HCT116 (cell line): ENCODE results near the gene TSPAN3. TPM values are rescaled to one million over a fixed set of nuclear protein-coding genes. Genes with fewer than 3 reads are reported as not detected.

ENCODE experiments used
- ATAC-seq: fragments of 200-7000 bp; cut with Tn5 transposase; 2 replicates; pipeline ENCODE4 v1.9.1; 2020; ENCODE audit warnings: mild to moderate bottlenecking, moderate library complexity
- BruUV-seq: library from RNA; stranded (reverse); fragments of 400-500 nt; replicated peaks from 2 replicates; lab custom pipeline; 2021; lab: Mats Ljungman, UMichigan
- CTCF ChIA-PET: fragments of 300-600 bp; sonication (Branson Sonifier 250); formaldehyde crosslinking; loops from one replicate; lab custom pipeline; 2021; ENCODE audit warnings: antibody characterized with exemption; lab: Charles Lee
- POLR2A ChIA-PET: fragments of 300-600, 350-600 bp; sonication (Branson Sonifier 250); formaldehyde crosslinking; loops from one replicate; lab custom pipeline; 2021; ENCODE audit warnings: antibody characterized with exemption; lab: Charles Lee
- RAD21 ChIA-PET, 2 experiments: fragments of 300-600 bp; sonication (Branson Sonifier 250); formaldehyde crosslinking; loops; one replicate each; lab custom pipeline; 2023; ENCODE audit warnings: low total read pairs in 2 of 2; ENCODE audit not compliant: uncharacterized antibody in 2 of 2, unreplicated experiment in 2 of 2, low non-redundant PET in 1 of 2; lab: Charles Lee
- DNase-seq: peaks from one replicate; pipeline ENCODE4 v3.0.0-alpha.2; 2010; ENCODE audit warnings: low read depth, low spot score
- H2AFZ ChIP-seq: fragments of 200-600 bp; shearing (Covaris generic), sonication (generic); 2 replicates; pipeline ENCODE4 v1.6.1; 2017; ENCODE audit warnings: low read depth, mixed run types, mixed read lengths, antibody characterized with exemption, low read length; ENCODE audit not compliant: poor library complexity, severe bottlenecking
- H3K27ac ChIP-seq: 2 replicates; pipeline ENCODE4 v1.5.1; 2012; ENCODE audit warnings: low read depth, low read length
- H3K27me3 ChIP-seq: fragments of 200-600 bp; sonication (generic); 2 replicates; pipeline ENCODE4 v1.6.1; 2016; ENCODE audit warnings: mixed run types, low read length, mixed read lengths; ENCODE audit not compliant: insufficient read depth
- H3K36me3 ChIP-seq, 2 experiments: fragments of 200-500 bp in 1 of 2; fragments of 200-600 bp in 1 of 2; sonication (Bioruptor generic) in 1 of 2; sonication (generic) in 1 of 2; 2 replicates each; pipeline versions ENCODE4 v1.5.1 to v1.6.1; 2014 to 2016; ENCODE audit warnings: low read length in 2 of 2, inconsistent platforms in 1 of 2, mixed read lengths in 1 of 2, mixed run types in 1 of 2; ENCODE audit not compliant: insufficient read depth in 2 of 2, control insufficient read depth in 1 of 2
- H3K4me1 ChIP-seq, 2 experiments: fragments of 200-600 bp in 1 of 2; sonication (generic) in 1 of 2; 2 replicates each; pipeline versions ENCODE4 v1.5.1 to v1.6.1; 2012 to 2017; ENCODE audit warnings: low read length in 2 of 2, inconsistent platforms in 1 of 2, mild to moderate bottlenecking in 1 of 2, mixed read lengths in 1 of 2, mixed run types in 1 of 2, moderate library complexity in 1 of 2; ENCODE audit not compliant: insufficient read depth in 2 of 2, control insufficient read depth in 1 of 2
- H3K4me2 ChIP-seq: fragments of 200-600 bp; sonication (generic); 2 replicates; pipeline ENCODE4 v1.6.1; 2017; ENCODE audit warnings: mixed run types, low read length, mixed read lengths
- H3K4me3 ChIP-seq, 2 experiments: fragments of 200-600 bp in 1 of 2; sonication (generic) in 1 of 2; replicated peaks in 1 of 2; 2 replicates each; pipeline ENCODE4 v1.5.1; 2011 to 2016; ENCODE audit warnings: low read length in 2 of 2, control low read depth in 1 of 2, low read depth in 1 of 2, mild to moderate bottlenecking in 1 of 2, mixed read lengths in 1 of 2, mixed run types in 1 of 2
- H3K79me2 ChIP-seq: fragments of 200-600 bp; sonication (generic); 2 replicates; pipeline ENCODE4 v1.6.1; 2017; ENCODE audit warnings: mild to moderate bottlenecking, mixed run types, low read length, moderate library complexity, mixed read lengths; ENCODE audit not compliant: insufficient read depth
- H3K9ac ChIP-seq: fragments of 200-600 bp; sonication (generic); 2 replicates; pipeline ENCODE4 v1.6.1; 2016; ENCODE audit warnings: low read length, mixed read lengths
- H3K9me2 ChIP-seq: fragments of 200-600 bp; sonication (generic), shearing (Covaris generic); 2 replicates; pipeline ENCODE4 v1.6.1; 2017; ENCODE audit warnings: mixed run types, mild to moderate bottlenecking, moderate library complexity; ENCODE audit not compliant: insufficient read depth
- H3K9me3 ChIP-seq, 2 experiments: fragments of 200-500 bp in 1 of 2; fragments of 200-600 bp in 1 of 2; sonication (Bioruptor generic) in 1 of 2; sonication (generic) in 1 of 2; 2 replicates each; pipeline ENCODE4 v1.6.1; 2014 to 2017; ENCODE audit warnings: low read length in 2 of 2, mixed read lengths in 2 of 2, inconsistent platforms in 1 of 2, low read depth in 1 of 2, mild to moderate bottlenecking in 1 of 2, mixed run types in 1 of 2, moderate library complexity in 1 of 2; ENCODE audit not compliant: control insufficient read depth in 1 of 2, insufficient read depth in 1 of 2
- H4K20me1 ChIP-seq: fragments of 200-600 bp; sonication (generic), shearing (Covaris generic); 2 replicates; pipeline ENCODE4 v1.6.1; 2017; ENCODE audit warnings: mixed run types, mild to moderate bottlenecking, moderate library complexity; ENCODE audit not compliant: insufficient read depth
- CBX3 ChIP-seq: IDR thresholded peaks from 2 replicates; pipeline ENCODE4 v1.6.1; 2012; ENCODE audit warnings: low read depth
- CEBPB ChIP-seq: IDR thresholded peaks from 2 replicates; pipeline ENCODE4 v1.6.1; 2012; ENCODE audit warnings: low read depth
- EZH2phosphoT487 ChIP-seq: fragments of 200-600 bp; IDR thresholded peaks from 2 replicates; pipeline ENCODE4 v1.6.1; 2018; ENCODE audit warnings: antibody characterized with exemption, borderline replicate concordance
- FOSL1 ChIP-seq: IDR thresholded peaks from 2 replicates; pipeline ENCODE4 v1.6.1; 2012; ENCODE audit warnings: low read depth
- JUND ChIP-seq: IDR thresholded peaks from 2 replicates; pipeline ENCODE4 v1.6.1; 2012
- POLR2A ChIP-seq: IDR thresholded peaks from 2 replicates; pipeline ENCODE4 v1.7.0; 2011; ENCODE audit warnings: borderline replicate concordance; ENCODE audit not compliant: insufficient read depth, insufficient read length; ENCODE audit errors: extremely low read depth
- RAD21 ChIP-seq: IDR thresholded peaks from 2 replicates; pipeline ENCODE4 v1.6.1; 2012; ENCODE audit warnings: low read depth, mild to moderate bottlenecking
- TCF7L2 ChIP-seq: IDR thresholded peaks from 2 replicates; pipeline ENCODE4 v1.7.0; 2011; ENCODE audit warnings: borderline replicate concordance, inconsistent platforms; ENCODE audit not compliant: insufficient read depth, insufficient read length; ENCODE audit errors: extremely low read depth
- YY1 ChIP-seq: IDR thresholded peaks from 2 replicates; pipeline ENCODE4 v1.6.1; 2011; ENCODE audit warnings: low read length, low read depth, moderate library complexity, mild to moderate bottlenecking; ENCODE audit not compliant: insufficient replicate concordance; ENCODE audit errors: extremely low read depth
- ZFX ChIP-seq: fragments of 450-650 bp; IDR thresholded peaks from 2 replicates; pipeline ENCODE4 v1.6.1; 2017
- intact Hi-C: fragments of 100-400 bp; cut with micrococcal nuclease; formaldehyde crosslinking; loops from 2 replicates; pipeline ENCODE4 v1.10.0; 2022
- total RNA-seq: library from RNA; stranded (reverse); gene quantifications from one replicate; pipeline ENCODE4 v1.2.1, GENCODE V29; 2021; ENCODE audit not compliant: unreplicated experiment
- TF ChIP-seq, protein P1 (sequence below): IDR thresholded peaks from 2 replicates; pipeline ENCODE4 v1.6.1; 2012; ENCODE audit warnings: low read depth
- TF ChIP-seq, protein P2 (sequence below): IDR thresholded peaks from 2 replicates; pipeline ENCODE4 v1.6.1; 2012
- TF ChIP-seq, protein P3 (sequence below): IDR thresholded peaks from 2 replicates; pipeline ENCODE4 v1.6.1; 2011; ENCODE audit warnings: mild to moderate bottlenecking, low read length, moderate library complexity; ENCODE audit not compliant: insufficient replicate concordance; ENCODE audit errors: extremely low read depth

Gene TSPAN3
- total RNA-seq, 1 experiment from 2014 or later = 140 TPM

DNA sequence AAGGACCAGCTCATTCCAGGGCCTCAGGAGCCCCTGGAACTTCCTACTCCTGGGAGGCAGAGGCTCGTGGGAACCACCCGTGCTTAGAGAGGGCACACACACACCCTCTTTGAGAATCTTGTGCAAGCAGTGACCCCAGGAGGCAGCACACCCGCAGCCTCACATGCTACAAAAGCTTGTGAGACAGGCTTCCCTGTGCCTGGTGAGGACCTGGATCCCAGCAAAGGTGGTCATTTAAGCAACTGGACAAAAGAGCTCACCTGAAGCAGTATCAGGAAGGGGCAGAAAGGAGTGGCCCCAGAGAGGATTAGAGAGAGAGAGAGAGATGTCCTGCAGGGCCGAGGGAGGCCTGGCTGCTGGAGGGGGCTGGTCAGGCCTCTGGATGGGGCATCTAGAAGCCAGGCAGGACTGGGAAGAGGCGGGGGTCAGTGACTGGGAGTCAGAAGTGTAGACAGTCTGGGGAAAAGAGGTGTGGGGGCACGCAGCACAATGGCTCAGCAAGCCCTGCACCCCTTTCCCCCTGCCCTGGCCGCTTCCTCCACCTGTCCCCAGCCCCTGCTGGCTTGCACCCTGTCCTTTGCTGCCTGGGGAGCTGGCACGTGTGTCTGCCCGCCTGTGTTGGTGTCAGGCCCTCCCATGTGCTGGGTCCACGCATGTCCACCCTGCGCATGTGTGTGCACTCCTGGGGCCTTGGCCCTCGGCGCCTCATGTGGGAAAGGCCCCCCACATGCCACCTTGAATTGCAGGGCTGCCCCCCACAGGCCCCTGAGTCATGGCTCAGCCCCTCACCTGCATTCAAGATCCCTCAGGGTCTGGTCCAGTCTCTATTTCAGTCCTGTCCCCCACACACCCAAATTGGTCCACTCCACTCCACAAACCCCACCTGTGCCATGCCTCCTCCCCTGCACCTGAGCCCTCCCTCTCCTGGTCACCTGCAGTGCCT is 36.9 kb downstream of the TSPAN3 start:
- Histone ChIP-seq H3K27me3 (no peaks in the 10 kb centered on the region), H3K9me2 (no peaks in the 10 kb centered on the region), H3K4me1 (peaks cover 0 to 4% of the 10 kb centered on the region in 2 experiments; a peak in 1 of 4 replicates), H2AFZ (no peak overlapping the region), H3K4me2 (no peak overlapping the region), H4K20me1 (no peaks in the 10 kb centered on the region), H3K4me3 (no peak overlapping the region), H3K36me3 (no peaks in the 10 kb centered on the region), H3K27ac (no peak overlapping the region), H3K9ac (no peak overlapping the region), H3K9me3 (no peaks in the 10 kb centered on the region; a peak in 1 of 4 replicates), H3K79me2 (no peaks in the 10 kb centered on the region)
- intact Hi-C loops = no loop called here
- BruUV-seq = no TSS peak
- RAD21 ChIA-PET = no interaction called here
- CTCF ChIA-PET = interaction anchor here (0.8 to 1.6 kb wide), 9 partner anchors 7 to 510 kb away, joined by 3 to 10 read pairs (median 4); no protein-coding TSS in a partner anchor
- no peak for TF ChIP-seq POLR2A
- POLR2A ChIA-PET = no interaction called here
- ATAC-seq (no peak), DNase-seq (no peak)

DNA sequence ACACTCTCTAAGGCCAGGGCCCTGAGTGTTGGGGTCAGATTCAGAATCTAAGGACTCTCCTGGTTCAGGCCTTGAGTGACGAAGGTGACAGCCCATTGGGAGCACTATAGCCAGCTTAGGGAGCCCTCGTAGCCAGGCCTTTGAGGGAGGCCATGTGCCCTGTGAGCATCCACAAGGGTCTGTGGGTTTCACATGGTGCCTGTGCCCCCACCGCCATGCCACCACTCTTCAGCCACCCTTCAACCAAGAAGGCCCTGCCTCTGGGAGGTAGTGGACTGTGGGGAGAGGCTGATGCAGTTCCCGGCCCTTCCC is 37.5 kb downstream of the TSPAN3 start:
- H3K4me2 ChIP-seq = no peak overlapping the region
- no peaks in the 10 kb centered on the region for H3K36me3 ChIP-seq
- no peak for ATAC-seq
- DNase-seq = no peak
- H4K20me1 ChIP-seq = no peaks in the 10 kb centered on the region
- BruUV-seq = no TSS peak
- H3K9me2 ChIP-seq = no peaks in the 10 kb centered on the region
- H3K79me2 ChIP-seq = no peaks in the 10 kb centered on the region
- intact Hi-C loops = no loop called here
- no peak overlapping the region for H2AFZ ChIP-seq
- ChIA-PET POLR2A (no interaction called here), CTCF (interaction anchor here (0.8 to 1.0 kb wide), 2 partner anchors 19 to 510 kb away, joined by 3 read pairs; no protein-coding TSS in a partner anchor), RAD21 (no interaction called here)
- no peaks in the 10 kb centered on the region; a peak in 1 of 4 replicates for H3K9me3 ChIP-seq
- H3K27ac ChIP-seq = no peak overlapping the region
- no peak overlapping the region for H3K9ac ChIP-seq
- peaks cover 0 to 4% of the 10 kb centered on the region in 2 experiments; a peak in 1 of 4 replicates for H3K4me1 ChIP-seq
- no peak overlapping the region for H3K4me3 ChIP-seq
- no peaks in the 10 kb centered on the region for H3K27me3 ChIP-seq
- TF ChIP-seq POLR2A = no peak
- TF ChIP-seq, protein P1, sequence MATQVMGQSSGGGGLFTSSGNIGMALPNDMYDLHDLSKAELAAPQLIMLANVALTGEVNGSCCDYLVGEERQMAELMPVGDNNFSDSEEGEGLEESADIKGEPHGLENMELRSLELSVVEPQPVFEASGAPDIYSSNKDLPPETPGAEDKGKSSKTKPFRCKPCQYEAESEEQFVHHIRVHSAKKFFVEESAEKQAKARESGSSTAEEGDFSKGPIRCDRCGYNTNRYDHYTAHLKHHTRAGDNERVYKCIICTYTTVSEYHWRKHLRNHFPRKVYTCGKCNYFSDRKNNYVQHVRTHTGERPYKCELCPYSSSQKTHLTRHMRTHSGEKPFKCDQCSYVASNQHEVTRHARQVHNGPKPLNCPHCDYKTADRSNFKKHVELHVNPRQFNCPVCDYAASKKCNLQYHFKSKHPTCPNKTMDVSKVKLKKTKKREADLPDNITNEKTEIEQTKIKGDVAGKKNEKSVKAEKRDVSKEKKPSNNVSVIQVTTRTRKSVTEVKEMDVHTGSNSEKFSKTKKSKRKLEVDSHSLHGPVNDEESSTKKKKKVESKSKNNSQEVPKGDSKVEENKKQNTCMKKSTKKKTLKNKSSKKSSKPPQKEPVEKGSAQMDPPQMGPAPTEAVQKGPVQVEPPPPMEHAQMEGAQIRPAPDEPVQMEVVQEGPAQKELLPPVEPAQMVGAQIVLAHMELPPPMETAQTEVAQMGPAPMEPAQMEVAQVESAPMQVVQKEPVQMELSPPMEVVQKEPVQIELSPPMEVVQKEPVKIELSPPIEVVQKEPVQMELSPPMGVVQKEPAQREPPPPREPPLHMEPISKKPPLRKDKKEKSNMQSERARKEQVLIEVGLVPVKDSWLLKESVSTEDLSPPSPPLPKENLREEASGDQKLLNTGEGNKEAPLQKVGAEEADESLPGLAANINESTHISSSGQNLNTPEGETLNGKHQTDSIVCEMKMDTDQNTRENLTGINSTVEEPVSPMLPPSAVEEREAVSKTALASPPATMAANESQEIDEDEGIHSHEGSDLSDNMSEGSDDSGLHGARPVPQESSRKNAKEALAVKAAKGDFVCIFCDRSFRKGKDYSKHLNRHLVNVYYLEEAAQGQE = no peak
- no peak for TF ChIP-seq EZH2phosphoT487
- TF ChIP-seq TCF7L2 = no peak
- TF ChIP-seq ZFX = no peak
- no peak for TF ChIP-seq YY1
- no peak for TF ChIP-seq JUND
- TF ChIP-seq RAD21 = no peak
- TF ChIP-seq, protein P2, sequence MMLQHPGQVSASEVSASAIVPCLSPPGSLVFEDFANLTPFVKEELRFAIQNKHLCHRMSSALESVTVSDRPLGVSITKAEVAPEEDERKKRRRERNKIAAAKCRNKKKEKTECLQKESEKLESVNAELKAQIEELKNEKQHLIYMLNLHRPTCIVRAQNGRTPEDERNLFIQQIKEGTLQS = no peak
- no peak for TF ChIP-seq CBX3
- no peak for TF ChIP-seq CEBPB
- TF ChIP-seq, protein P3, sequence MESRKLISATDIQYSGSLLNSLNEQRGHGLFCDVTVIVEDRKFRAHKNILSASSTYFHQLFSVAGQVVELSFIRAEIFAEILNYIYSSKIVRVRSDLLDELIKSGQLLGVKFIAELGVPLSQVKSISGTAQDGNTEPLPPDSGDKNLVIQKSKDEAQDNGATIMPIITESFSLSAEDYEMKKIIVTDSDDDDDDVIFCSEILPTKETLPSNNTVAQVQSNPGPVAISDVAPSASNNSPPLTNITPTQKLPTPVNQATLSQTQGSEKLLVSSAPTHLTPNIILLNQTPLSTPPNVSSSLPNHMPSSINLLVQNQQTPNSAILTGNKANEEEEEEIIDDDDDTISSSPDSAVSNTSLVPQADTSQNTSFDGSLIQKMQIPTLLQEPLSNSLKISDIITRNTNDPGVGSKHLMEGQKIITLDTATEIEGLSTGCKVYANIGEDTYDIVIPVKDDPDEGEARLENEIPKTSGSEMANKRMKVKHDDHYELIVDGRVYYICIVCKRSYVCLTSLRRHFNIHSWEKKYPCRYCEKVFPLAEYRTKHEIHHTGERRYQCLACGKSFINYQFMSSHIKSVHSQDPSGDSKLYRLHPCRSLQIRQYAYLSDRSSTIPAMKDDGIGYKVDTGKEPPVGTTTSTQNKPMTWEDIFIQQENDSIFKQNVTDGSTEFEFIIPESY = no peak
- no peak for TF ChIP-seq FOSL1
